Aorta (tissue), 5 donors: ENCODE data around the gene CLCN7. TPM values are rescaled to one million over a fixed set of nuclear protein-coding genes. Genes with fewer than 3 reads are reported as not detected.

Experiments used
- ATAC-seq: fragments of 200-7000 bp; cut with Tn5 transposase; one replicate; pipeline ENCODE4 v1.9.1; 2022; ENCODE audit warnings: moderate library complexity; ENCODE audit not compliant: low FRiP score
- DNase-seq, 2 donors: peaks; one replicate each; pipeline ENCODE4 v3.0.0-alpha.2; 2020
- H3K27ac ChIP-seq, 2 donors: one replicate each; pipeline ENCODE4 v1.5.1; 2013; ENCODE audit warnings: low read length in 2 of 2, mild to moderate bottlenecking in 2 of 2, moderate library complexity in 2 of 2, control low read depth in 1 of 2, inconsistent platforms in 1 of 2, low read depth in 1 of 2
- H3K27me3 ChIP-seq, 2 donors: one replicate each; pipeline ENCODE4 v1.6.1; 2013; ENCODE audit warnings: control low read depth in 1 of 2, low read length in 1 of 2, mild to moderate bottlenecking in 1 of 2, moderate library complexity in 1 of 2; ENCODE audit not compliant: insufficient read depth in 2 of 2, control insufficient read depth in 1 of 2
- H3K36me3 ChIP-seq, 2 donors: one replicate each; pipeline ENCODE4 v1.6.1; 2013; ENCODE audit warnings: control low read depth in 1 of 2, low read length in 1 of 2, mild to moderate bottlenecking in 1 of 2; ENCODE audit not compliant: insufficient read depth in 2 of 2, control insufficient read depth in 1 of 2
- H3K4me1 ChIP-seq, 2 donors: one replicate each; pipeline ENCODE4 v1.6.1; 2013; ENCODE audit warnings: low read length in 2 of 2, control low read depth in 1 of 2, mild to moderate bottlenecking in 1 of 2, moderate library complexity in 1 of 2; ENCODE audit not compliant: insufficient read depth in 2 of 2, control insufficient read depth in 1 of 2
- H3K4me3 ChIP-seq, 2 donors: one replicate each; pipeline ENCODE4 v1.5.1; 2013; ENCODE audit warnings: low read length in 2 of 2, control low read depth in 1 of 2, mild to moderate bottlenecking in 1 of 2
- H3K9me3 ChIP-seq: one replicate; pipeline ENCODE4 v1.6.1; 2013; ENCODE audit warnings: mild to moderate bottlenecking, low read length; ENCODE audit not compliant: control insufficient read depth
- WGBS, 2 donors: extraction: QIAGEN DNeasy Blood & Tissue Kit; methylation state at CpG; one replicate each; pipeline ENCODE4 v1.1.7; 2013; 5-methylcytosine and 5-hydroxymethylcytosine counted together
- intact Hi-C, 2 donors: fragments of 100-400 bp; cut with DNase I; formaldehyde crosslinking; loops; one replicate each; pipeline versions ENCODE4 v1.14.2 to v1.15.0; 2022
- polyA plus RNA-seq, 2 donors: library from polyadenylated mRNA; stranded (reverse); fragments of 200-250 nt; gene quantifications; one replicate each; pipeline ENCODE4 v1.2.3, GENCODE V29; 2013
- total RNA-seq, 2 donors: library from RNA; stranded (reverse); fragmentation: NEBNext Ultra II Directional; extraction: Animal tissue kit (Norgen Biotek cat#: 25700); gene quantifications; one replicate each; pipeline ENCODE4 v1.2.1, GENCODE V29; 2021
- donor health status: healthy with polysubstance abuse.
- donor health status: Bipolar disorder and iron deficiency.
- donor health status: DM: no; HTN: no; CAD: no.
- donor health status: DM: no; HTN: no; CAD: no.
- donor health status: DM: yes; HTN: yes; CAD: no.

The CLCN7 gene
- total and polyA plus RNA-seq, 4 donors: 14.5 to 90.9 (median 67.0) TPM

GRCh38 chr16:1492923-1493745, 18.3 kb upstream of the CLCN7 start, which contains the start of gene TELO2:
Gene TELO2 (plus strand): TSS chr16:1493360. CDS start chr16:1494282, 922 bp downstream.
- 2% methylated on average over 78 to 89 of the region's 89 CpGs for WGBS, 2 donors
- no peaks in the 10 kb centered on the region for H3K9me3 ChIP-seq
- intact Hi-C loops: loop anchor here (1.0 to 10.0 kb wide), 4 partner anchors 54 to 214 kb away; partner anchors contain the start of gene MAPK8IP3 (in 1 of the 2)

DNA sequence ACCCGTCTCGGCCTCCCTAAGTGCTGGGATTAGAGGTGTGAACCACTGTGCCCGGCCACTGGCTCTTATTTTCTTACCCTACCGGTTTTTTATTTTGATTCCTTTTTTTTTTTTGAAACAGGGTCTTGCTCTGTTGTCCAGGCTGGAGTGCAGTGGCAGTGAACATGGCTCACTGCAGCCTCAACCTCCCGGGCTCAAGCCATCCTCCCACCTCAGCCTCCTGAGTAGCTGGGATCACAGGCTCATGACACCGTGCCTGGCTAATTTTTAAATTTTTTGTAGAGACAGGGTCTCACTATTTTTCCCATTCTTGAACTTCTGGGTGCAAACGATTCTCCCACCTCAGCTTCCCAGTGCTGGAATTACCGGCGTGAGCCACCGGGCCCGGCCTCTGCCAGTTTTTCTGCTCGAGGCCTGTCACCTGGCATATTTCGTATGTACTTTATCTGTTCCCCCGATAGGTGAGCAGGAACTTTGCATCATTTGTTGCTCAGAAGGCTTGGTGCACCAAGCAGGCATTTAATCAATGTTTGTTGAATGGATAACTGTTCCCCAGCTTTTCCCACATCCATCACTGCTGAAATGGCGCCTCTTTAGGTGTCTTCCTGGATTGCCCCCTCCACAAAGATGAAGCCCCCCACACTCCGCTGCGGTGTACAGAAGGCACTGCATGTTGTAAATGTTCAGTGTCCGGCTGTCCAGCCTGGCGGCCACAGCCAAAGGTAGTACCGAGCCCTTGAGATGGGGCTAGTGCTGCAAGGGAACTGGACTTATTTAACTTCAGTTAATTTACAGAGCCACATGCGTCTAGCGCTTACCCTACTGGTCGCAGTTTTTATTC, 17.5 kb upstream of the CLCN7 start:
- no peaks in the 10 kb centered on the region for H3K36me3 ChIP-seq
- no peak for ATAC-seq
- intact Hi-C loops: loop anchor here (5.0 to 10.0 kb wide), 3 partner anchors 55 to 215 kb away; partner anchors contain the start of gene MAPK8IP3 (in 1 of the 2)
- H3K4me1 ChIP-seq: no peaks in the 10 kb centered on the region
- DNase-seq: peak; percentile 23 to 72
- no peaks in the 10 kb centered on the region for H3K9me3 ChIP-seq
- no peak overlapping the region for H3K4me3 ChIP-seq
- WGBS, 2 donors: 83 to 85% methylated on average over 23 of the region's 23 CpGs
- H3K27ac ChIP-seq: no peak overlapping the region
- H3K27me3 ChIP-seq: no peaks in the 10 kb centered on the region

More at GRCh38 chr16:1492923-1493745, 18.3 kb upstream of the CLCN7 start, which contains the start of gene TELO2:
- no peaks in the 10 kb centered on the region for H3K36me3 ChIP-seq
- H3K27ac ChIP-seq: peak within 1 kb of the TSS in 1 of 2 donors; percentile 22
- peak within 1 kb of the TSS; percentile 66 to 74 for H3K4me3 ChIP-seq
- peak; percentile 91 for ATAC-seq
- DNase-seq: peak; percentile 87 to 95
- no peaks in the 10 kb centered on the region for H3K4me1 ChIP-seq
- no peaks in the 10 kb centered on the region for H3K27me3 ChIP-seq

- ATAC-seq: no peak
- H3K4me1 ChIP-seq: no peaks in the 10 kb centered on the region
- intact Hi-C loops: loop anchor here (5.0 to 10.0 kb wide), 3 partner anchors 56 to 216 kb away; partner anchors contain the start of gene MAPK8IP3 (in 1 of the 2)
- peak; percentile 30 to 61 for DNase-seq
- H3K36me3 ChIP-seq: no peaks in the 10 kb centered on the region
- H3K9me3 ChIP-seq: no peaks in the 10 kb centered on the region
- no peak overlapping the region for H3K27ac ChIP-seq
- H3K4me3 ChIP-seq: no peak overlapping the region
- H3K27me3 ChIP-seq: no peaks in the 10 kb centered on the region
- WGBS, 2 donors: 88% methylated on average over 12 of the region's 12 CpGs
Measured at GRCh38 chr16:1491327-1491726, 16.5 kb upstream of the CLCN7 start.

- intact Hi-C loops: no loop called here
- ATAC-seq (no peak), DNase-seq (peak in 1 of 2 donors; percentile 68)
- no peaks in the 10 kb centered on the region for H3K9me3 ChIP-seq
- H3K4me3 ChIP-seq: no peak overlapping the region
- no peak overlapping the region for H3K27ac ChIP-seq
- no peaks in the 10 kb centered on the region for H3K27me3 ChIP-seq
- no peaks in the 10 kb centered on the region for H3K4me1 ChIP-seq
- no peaks in the 10 kb centered on the region for H3K36me3 ChIP-seq
- whole genome bisulfite sequencing, 2 donors: 90 to 92% methylated on average over 12 of the region's 12 CpGs
Measured at GRCh38 chr16:1489077-1489476, 14.2 kb upstream of the CLCN7 start.

DNA sequence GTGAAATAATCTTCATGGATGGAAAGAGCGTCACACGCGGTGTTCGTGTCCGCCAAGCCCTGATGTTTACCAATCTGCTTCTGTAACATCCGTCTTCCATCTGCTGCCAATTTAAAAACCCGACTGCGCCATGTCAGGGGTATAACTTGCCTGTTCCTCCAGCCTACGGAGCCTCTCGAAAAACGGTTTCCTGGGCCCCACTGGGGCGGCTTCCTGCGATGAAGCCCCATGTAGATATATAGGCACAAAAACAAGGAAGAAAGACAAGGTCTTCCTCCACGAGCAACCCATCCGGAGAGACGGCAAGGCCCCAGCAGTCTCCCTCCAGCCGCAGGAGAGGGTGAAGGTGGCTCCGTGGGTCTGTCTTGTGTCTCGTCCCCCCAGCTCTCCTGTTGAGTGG, 13.8 kb upstream of the CLCN7 start, which contains the start of gene PTX4:
PTX4 (minus strand) TSS at position 326 of the 400 bp plus-strand sequence; CDS start at position 291, 35 bp downstream.
- no peaks in the 10 kb centered on the region for H3K36me3 ChIP-seq
- no peaks in the 10 kb centered on the region for H3K9me3 ChIP-seq
- H3K4me1 ChIP-seq: no peaks in the 10 kb centered on the region
- no peak for DNase-seq
- no peak within 1 kb of the TSS for H3K4me3 ChIP-seq
- intact Hi-C loops: no loop called here
- H3K27me3 ChIP-seq: no peaks in the 10 kb centered on the region
- no peak within 1 kb of the TSS for H3K27ac ChIP-seq
- ATAC-seq: no peak
- WGBS, 2 donors: 86 to 87% methylated on average over 19 of the region's 19 CpGs

DNA sequence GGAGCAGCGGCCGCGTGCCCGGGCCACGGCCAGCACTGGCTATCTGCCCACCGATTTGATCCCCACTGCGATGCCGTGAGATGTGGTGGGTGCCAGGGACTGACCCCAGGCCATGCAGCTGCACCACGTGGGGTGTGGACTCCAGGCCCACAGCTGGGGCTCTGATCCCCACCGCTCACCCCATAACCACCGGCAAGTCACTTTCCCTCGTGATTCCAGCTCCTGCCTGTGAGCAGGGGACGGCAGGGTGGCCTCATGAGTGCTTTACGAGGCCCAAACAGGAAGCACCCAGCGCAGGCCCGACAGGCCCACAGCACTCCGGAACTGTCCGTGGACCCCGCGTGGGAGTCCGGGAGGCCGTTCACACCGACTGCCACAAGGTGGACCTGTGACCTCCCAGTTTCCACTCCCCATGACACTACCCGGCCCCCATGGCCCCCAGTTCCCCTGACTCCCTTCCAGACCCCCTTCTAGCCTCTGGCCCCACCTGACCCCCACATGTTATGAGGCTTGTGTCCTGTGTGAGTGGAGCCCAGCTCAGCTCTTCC, 13.3 kb upstream of the CLCN7 start:
- WGBS, 2 donors: 88 to 89% methylated on average over 24 of the region's 24 CpGs
- Histone ChIP-seq H3K9me3 (no peaks in the 10 kb centered on the region), H3K36me3 (no peaks in the 10 kb centered on the region), H3K4me3 (no peak overlapping the region), H3K27me3 (no peaks in the 10 kb centered on the region), H3K4me1 (no peaks in the 10 kb centered on the region), H3K27ac (no peak overlapping the region)
- no peak for ATAC-seq
- intact Hi-C loops: no loop called here
- peak in 1 of 2 donors; percentile 76 for DNase-seq

DNA sequence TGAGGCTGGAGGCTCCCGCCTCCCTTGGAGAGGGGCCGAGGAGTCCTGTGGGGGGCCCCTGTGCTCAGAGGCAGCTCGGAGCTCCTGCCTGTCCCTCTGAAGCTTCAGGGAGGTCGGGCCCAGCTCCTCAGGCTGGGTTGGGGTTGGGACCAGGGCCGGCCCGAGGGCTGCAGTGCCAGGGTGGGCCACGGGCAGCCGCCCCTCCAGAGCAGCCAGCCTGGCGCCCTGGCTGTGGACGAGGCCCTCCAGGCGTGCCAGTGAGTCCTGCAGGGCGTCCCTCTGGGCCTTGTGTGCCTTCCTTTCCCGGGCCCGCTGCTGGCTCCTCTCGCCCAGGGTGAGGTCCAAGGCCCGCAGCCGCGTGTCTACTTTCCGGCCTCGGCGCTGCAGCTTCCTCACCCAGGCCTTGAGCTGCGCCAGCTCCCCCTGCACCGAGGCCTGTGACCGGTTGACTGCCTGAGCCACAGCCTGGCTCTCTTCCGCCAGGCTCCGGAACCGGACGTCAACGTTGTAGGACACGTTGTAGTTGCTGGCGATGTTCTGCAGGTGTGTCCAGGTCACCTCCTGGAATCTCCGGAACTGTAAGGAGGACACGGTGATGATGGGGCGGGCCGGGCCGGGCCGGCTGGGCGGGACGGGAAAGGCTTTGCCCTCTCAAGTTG, 12.7 kb upstream of the CLCN7 start:
- intact Hi-C loops: no loop called here
- peak in 1 of 2 donors; percentile 70 for DNase-seq
- 87 to 89% methylated on average over 37 to 39 of the region's 39 CpGs for WGBS, 2 donors
- H3K27me3 ChIP-seq: no peaks in the 10 kb centered on the region
- no peak overlapping the region for H3K27ac ChIP-seq
- no peaks in the 10 kb centered on the region for H3K9me3 ChIP-seq
- no peaks in the 10 kb centered on the region for H3K36me3 ChIP-seq
- H3K4me3 ChIP-seq: no peak overlapping the region
- no peak for ATAC-seq
- no peaks in the 10 kb centered on the region for H3K4me1 ChIP-seq
